ENCODE data around the gene AMMECR1L.

DNA sequence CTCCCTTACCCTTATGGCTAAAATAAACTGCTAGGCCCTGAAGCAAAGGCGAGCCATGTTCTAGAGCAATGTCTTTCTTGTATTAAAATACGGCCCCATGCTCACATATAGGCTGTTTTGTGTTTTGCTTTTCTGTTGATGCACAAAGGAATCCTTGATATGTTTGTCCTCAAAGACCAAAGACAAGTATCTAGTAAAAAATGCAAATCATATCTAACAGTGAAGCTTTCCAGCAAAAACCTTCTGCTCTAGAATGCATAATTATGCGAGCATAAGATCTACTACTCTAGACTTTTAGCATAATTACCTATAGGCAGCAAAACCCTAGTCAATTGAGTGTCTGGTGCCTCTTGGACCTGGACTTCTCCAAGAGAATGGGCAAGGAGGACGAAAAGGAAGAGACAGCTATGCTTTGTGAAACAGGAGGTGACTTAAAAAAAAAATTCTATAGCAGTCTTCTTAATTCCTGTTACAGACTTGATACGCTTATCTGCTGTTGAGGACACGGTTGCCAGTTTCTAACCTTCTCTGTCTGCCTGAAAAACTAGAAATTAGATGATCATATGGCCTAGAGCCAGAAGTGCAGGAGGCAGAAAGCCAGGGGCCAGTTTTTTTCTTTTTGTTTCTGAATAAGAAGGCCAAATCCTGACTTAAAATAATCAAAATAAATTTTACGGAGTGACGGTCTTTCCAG is 1.5 kb upstream of the AMMECR1L start:
- TF ChIP-seq, protein P1, sequence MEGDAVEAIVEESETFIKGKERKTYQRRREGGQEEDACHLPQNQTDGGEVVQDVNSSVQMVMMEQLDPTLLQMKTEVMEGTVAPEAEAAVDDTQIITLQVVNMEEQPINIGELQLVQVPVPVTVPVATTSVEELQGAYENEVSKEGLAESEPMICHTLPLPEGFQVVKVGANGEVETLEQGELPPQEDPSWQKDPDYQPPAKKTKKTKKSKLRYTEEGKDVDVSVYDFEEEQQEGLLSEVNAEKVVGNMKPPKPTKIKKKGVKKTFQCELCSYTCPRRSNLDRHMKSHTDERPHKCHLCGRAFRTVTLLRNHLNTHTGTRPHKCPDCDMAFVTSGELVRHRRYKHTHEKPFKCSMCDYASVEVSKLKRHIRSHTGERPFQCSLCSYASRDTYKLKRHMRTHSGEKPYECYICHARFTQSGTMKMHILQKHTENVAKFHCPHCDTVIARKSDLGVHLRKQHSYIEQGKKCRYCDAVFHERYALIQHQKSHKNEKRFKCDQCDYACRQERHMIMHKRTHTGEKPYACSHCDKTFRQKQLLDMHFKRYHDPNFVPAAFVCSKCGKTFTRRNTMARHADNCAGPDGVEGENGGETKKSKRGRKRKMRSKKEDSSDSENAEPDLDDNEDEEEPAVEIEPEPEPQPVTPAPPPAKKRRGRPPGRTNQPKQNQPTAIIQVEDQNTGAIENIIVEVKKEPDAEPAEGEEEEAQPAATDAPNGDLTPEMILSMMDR (conservative IDR thresholded peaks at IDR 0.05; ENCODE audit: low read length): no peak
- TF ChIP-seq EZH2phosphoT487 (IDR thresholded peaks at IDR 0.05; ENCODE audit: borderline replicate concordance, low read depth, low read length): no peak
